ENCODE results near the gene CPLANE1.
"Not testable (repeated sequence)": the region's sequence is repeated elsewhere in the genome, so short reads cannot be mapped to it uniquely, and the experiment has no call there.

Gene CPLANE1
- 9.7 to 43.4 (median 33.5) reads per million in 3 experiments for total RNA-seq

- DNase-seq = peak; percentile 34
Observed at GRCh38 chr5:37248970-37249814, at the start of gene CPLANE1. TSS of gene CPLANE1 (minus strand) at chr5:37249376. CDS start at chr5:37247698, 1,678 bp downstream.

- DNase-seq = not testable (repeated sequence)
Observed at GRCh38 chr5:37296313-37296712, 47.1 kb upstream of the CPLANE1 start.

- DNase-seq = no peak
Observed at GRCh38 chr5:37283214-37283820, 34.1 kb upstream of the CPLANE1 start.

GRCh38 chr5:37275511-37275910 lies 26.3 kb upstream of the CPLANE1 start:
- DNase-seq = no peak

GRCh38 chr5:37272511-37272910 lies 23.3 kb upstream of the CPLANE1 start:
- DNase-seq = no peak

GRCh38 chr5:37268100-37268499 lies 18.9 kb upstream of the CPLANE1 start:
- not testable (repeated sequence) for DNase-seq

- no peak for DNase-seq
Observed at GRCh38 chr5:37255774-37256358, 6.7 kb upstream of the CPLANE1 start.

GRCh38 chr5:37254581-37254980 lies 5.4 kb upstream of the CPLANE1 start:
- no peak for DNase-seq

- no peak for DNase-seq
Observed at GRCh38 chr5:37251665-37252064, 2.5 kb upstream of the CPLANE1 start.

GRCh38 chr5:37249815-37250164 lies 614 bp upstream of the CPLANE1 start:
- DNase-seq = no peak

GRCh38 chr5:37248421-37248969 lies 681 bp downstream of the CPLANE1 start:
- no peak for DNase-seq

GRCh38 chr5:37247496-37247895 lies 1.7 kb downstream of the CPLANE1 start:
- DNase-seq = no peak

- DNase-seq = no peak
Observed at GRCh38 chr5:37247036-37247435, 2.1 kb downstream of the CPLANE1 start.

- DNase-seq = no peak
Observed at GRCh38 chr5:37234288-37234687, 14.9 kb downstream of the CPLANE1 start.

- no peak for DNase-seq
Observed at GRCh38 chr5:37226377-37226776, 22.8 kb downstream of the CPLANE1 start.

GRCh38 chr5:37222181-37222580 lies 27.0 kb downstream of the CPLANE1 start:
- DNase-seq = no peak

GRCh38 chr5:37220426-37220825 lies 28.8 kb downstream of the CPLANE1 start:
- not testable (repeated sequence) for DNase-seq

- not testable (repeated sequence) for DNase-seq
Observed at GRCh38 chr5:37219384-37219783, 29.8 kb downstream of the CPLANE1 start.

GRCh38 chr5:37217976-37218375 lies 31.2 kb downstream of the CPLANE1 start:
- DNase-seq = no peak

- no peak for DNase-seq
Observed at GRCh38 chr5:37214550-37214949, 34.6 kb downstream of the CPLANE1 start.

- DNase-seq = no peak
Observed at GRCh38 chr5:37212096-37212495, 37.1 kb downstream of the CPLANE1 start.

- DNase-seq = no peak
Observed at GRCh38 chr5:37211661-37212060, 37.5 kb downstream of the CPLANE1 start.

Data from central memory CD4-positive, alpha-beta T cell (primary cell).